Measurements from ENCODE around the gene PRRT2. TPM values are rescaled to one million over a fixed set of nuclear protein-coding genes. Genes with fewer than 3 reads are reported as not detected.
A peak's percentile ranks its signal among the peaks of the same experiment; 100 is the strongest.

The PRRT2 gene
- polyA plus RNA-seq, 2 of the 4 experiments (the other 2 are of a cell fraction): 0.25 to 0.44 TPM

DNA sequence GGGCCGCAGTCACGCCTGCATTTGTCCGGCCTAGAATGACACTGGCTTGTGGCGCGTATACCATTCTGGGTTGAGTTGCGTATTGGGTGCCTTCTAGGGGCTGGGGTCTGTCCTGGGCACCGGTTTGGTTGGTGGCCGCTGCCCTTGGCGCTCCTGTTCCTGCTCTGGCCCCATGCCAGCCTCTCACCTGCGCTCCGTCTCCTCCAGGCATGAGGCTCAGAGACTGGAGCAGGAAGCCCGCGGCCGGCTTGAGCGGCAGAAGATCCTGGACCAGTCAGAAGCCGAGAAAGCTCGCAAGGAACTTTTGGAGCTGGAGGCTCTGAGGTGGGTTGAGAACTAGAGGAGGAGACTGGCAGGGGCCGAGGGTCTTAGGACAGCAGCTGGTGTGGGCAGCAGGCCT lies 33.7 kb downstream of the PRRT2 start (continued):
- TF ChIP-seq ELK1 (IDR thresholded peaks at IDR 0.05; ENCODE audit: low read depth, low read length) (no peak), ZFP36 (IDR thresholded peaks at IDR 0.05; ENCODE audit: borderline replicate concordance, partially characterized antibody) (no peak)

GRCh38 chr16:29848420-29849297 lies 36.7 kb downstream of the PRRT2 start:
- Histone ChIP-seq H3K4me3 (no peak overlapping the region), H3K4me2 (no peak overlapping the region), H3K27ac (no peak overlapping the region), H3K4me1 (no peaks in the 10 kb centered on the region), H3K9me3 (no peaks in the 10 kb centered on the region)
- TF ChIP-seq JUN (IDR thresholded peaks at IDR 0.05): 0 out of 5 replicates have a peak, but pooled peaks of 1 of the 2 experiments have one; percentile 19
- peak; percentile 90 for TF ChIP-seq SMC3 (IDR thresholded peaks at IDR 0.05)
- no peak for TF ChIP-seq FOSL2 (IDR thresholded peaks at IDR 0.05)
- no peak for TF ChIP-seq FOSL2 (CRISPR knock-in tag; IDR thresholded peaks at IDR 0.05)
- peak; percentile 78 to 86 for TF ChIP-seq RAD21 (conservative IDR thresholded peaks at IDR 0.05 in 1 of 2, IDR thresholded peaks at IDR 0.05 in 1 of 2)
- no peak for TF ChIP-seq MAZ (IDR thresholded peaks at IDR 0.05; ENCODE audit: borderline replicate concordance, low read depth, low read length)
- TF ChIP-seq JUNB (IDR thresholded peaks at IDR 0.05): no peak
- TF ChIP-seq CTCF (IDR thresholded peaks at IDR 0.05): peak; percentile 89
- peak; percentile 77 to 81 for DNase-seq (ENCODE audit: low read depth in 1 of 2, low spot score in 1 of 2)
- no peak for FAIRE-seq
- ChIA-PET CTCF (interaction anchor here (0.5 to 26.2 kb wide), 49 partner anchors 11 to 195 kb away, joined by 3 to 568 read pairs (median 4); partner anchors contain the start of genes C16orf92, CDIPT, HIRIP3 and INO80E), POLR2A (interaction anchor here (0.6 to 1.2 kb wide), 5 partner anchors 26 to 41 kb away, joined by 3 to 9 read pairs (median 4); partner anchors contain the start of genes MVP and PAGR1)
- peak; percentile 92 to 95 for ATAC-seq
- WGBS (ENCODE audit: missing lambda C conversion rate): 37% methylated on average over 15 of the region's 15 CpGs

DNA sequence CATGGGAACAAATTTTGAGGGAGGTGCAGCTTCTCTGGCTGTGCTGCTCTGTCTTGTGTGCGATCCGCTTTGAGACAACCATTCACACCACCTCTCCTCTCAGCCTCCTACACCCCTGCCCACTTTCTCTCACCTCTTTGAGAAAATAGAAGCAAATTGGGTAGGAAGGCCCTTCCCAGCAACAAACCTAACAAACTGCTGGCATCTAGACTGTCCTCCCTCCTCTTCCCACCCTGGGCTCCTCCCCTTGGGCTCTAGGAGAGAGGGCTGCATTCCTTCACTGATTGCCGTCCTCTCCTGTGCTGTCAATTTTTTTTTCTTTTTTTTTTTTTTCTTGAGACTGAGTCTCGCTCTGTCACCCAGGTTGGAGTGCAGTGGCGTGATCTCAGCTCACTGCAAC lies 37.5 kb downstream of the PRRT2 start:
- FAIRE-seq (no peak), DNase-seq (ENCODE audit: low read depth in 1 of 2, low spot score in 1 of 2) (no peak), ATAC-seq (no peak)
- no peaks in the 10 kb centered on the region for H3K9me3 ChIP-seq
- WGBS (ENCODE audit: missing lambda C conversion rate): 93% methylated on average over 5 of the region's 5 CpGs
- H3K4me3 ChIP-seq: no peak overlapping the region
- ChIA-PET POLR2A (no interaction called here), CTCF (interaction anchor here (0.7 to 26.2 kb wide), 22 partner anchors 10 to 182 kb away, joined by 3 to 568 read pairs (median 6); partner anchors contain the start of genes C16orf92, CDIPT, KIF22 and MAZ)
- TF ChIP-seq CBX2 (IDR thresholded peaks at IDR 0.05; ENCODE audit: borderline replicate concordance, low read depth) (no peak), NR3C1 (IDR thresholded peaks at IDR 0.05) (no peak), EHMT2 (IDR thresholded peaks at IDR 0.05; ENCODE audit: low read depth) (no peak), RCOR1 (IDR thresholded peaks at IDR 0.05; ENCODE audit: low read depth, low read length) (no peak), ELK1 (IDR thresholded peaks at IDR 0.05; ENCODE audit: low read depth, low read length) (no peak), RARB (CRISPR knock-in tag; IDR thresholded peaks at IDR 0.05) (no peak), RAD21 (conservative IDR thresholded peaks at IDR 0.05 in 1 of 2, IDR thresholded peaks at IDR 0.05 in 1 of 2) (no peak), GATA3 (IDR thresholded peaks at IDR 0.05; ENCODE audit: borderline replicate concordance) (no peak), SREBF2 (IDR thresholded peaks at IDR 0.05) (no peak), CTCF (IDR thresholded peaks at IDR 0.05) (no peak)
- no peak overlapping the region for H3K27ac ChIP-seq
- no peaks in the 10 kb centered on the region for H3K4me1 ChIP-seq
- no peak overlapping the region for H3K4me2 ChIP-seq
